ENCODE data around the gene SQSTM1.
A peak's percentile ranks its signal among the peaks of the same experiment; 100 is the strongest.

SQSTM1 gene

DNA sequence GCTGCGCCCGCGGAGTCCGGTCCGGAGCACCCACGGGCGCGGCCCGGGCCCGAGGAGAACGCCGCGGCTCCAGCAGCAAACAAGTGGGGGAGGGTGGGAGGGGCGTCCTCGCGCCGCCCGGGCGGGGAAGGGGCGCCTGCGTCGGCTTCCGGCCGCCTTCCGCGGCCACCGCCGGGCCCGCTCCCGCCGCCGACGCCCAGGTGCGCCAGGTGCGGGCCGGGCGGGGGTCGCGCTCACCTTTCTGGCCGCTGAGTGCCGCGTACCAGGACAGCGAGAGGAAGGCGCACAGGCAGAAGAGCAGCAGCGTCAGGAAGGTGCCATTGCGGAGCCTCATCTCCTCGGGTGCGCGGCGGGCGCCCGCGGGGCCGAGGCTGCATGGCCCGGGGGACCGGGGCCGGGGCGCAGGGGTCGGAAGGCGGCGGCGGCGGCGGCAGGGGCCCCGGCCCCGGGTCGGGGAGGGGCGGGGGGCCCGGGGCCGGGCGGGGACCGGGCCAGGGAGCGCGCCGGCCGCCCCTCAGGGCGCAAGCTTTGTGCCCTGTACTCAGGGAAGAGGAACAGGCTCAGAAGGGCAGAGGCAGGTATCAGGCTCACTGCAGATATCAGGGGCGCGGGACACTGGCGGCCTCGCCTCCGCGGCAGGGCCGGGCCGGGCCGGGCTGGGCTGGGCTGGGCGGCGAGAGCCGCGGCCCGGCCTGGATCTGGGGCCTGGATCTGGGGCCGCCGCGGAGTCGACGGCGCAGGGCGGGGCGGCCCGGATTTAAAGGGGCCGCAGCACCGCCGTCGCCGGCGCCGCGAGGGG, 14.3 kb upstream of the SQSTM1 start, which contains the start of gene MGAT4B:
MGAT4B (minus strand) TSS at position 617 of the 799 bp plus-strand sequence; CDS start at position 334, 283 bp downstream.
- no peak for DNase-seq (ENCODE audit: low read depth)

DNA sequence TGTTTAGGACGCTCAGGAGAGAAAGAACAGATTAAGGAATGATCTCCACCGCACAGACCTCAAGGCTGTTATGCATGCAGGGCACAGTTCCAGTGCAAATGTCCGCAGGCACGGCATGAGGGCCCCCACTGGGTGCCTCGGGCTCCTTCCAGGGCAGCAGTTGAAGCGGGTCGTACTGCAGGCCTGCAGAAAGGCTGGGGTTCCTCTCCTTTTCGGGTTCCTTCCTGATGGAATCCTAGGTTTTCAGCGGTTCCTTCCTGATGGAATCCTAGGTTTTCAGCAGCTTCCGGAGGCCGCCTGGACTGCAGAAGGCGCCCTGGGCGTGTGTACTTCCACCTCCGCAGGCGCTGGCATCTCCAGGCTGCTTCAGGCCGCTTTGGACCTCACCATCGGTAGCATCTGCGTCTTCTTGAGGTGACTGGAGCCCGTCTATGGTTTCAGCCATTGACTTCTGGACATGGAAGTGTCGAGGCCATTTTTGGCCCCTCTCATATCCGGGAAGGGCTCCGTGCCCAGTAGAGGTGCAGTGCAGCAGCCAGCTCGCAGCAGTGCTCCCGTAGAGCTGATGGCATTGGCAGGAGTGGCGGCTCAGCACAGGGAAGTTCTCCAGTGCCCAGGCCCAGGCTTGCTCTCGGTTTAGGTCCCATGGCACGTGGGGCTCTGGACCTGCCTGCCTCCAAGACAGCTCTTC, 8.4 kb upstream of the SQSTM1 start:
- no peak for DNase-seq (ENCODE audit: low read depth)

DNA sequence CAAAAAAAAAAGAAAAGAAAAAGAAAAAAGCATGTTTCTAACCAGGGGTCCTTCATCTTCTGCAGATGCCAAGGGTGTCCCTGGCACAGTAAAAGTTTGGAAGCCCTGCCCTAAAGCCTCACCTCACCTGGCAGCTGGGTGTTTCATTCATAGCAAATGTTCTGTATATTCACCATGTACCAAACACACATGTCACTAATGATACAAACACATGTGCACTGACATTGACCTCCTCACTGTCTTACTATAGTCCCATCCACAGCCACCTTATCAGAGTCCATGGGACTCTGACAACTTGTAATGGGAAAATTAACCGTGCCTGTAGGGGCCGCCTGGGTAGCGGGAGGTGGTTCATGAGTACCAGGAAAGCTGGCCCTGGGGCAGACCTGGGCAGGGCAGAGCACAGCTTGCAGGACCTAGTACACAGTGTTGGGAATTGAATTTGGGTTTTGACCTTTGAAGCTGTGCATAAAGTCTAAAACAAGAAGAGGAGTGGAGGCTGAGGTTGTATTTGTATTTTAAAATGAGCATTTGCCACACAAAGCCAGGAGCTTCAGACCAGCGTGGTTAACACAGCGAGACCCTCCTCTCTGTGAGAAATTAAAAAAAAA, 7.6 kb upstream of the SQSTM1 start:
- DNase-seq (ENCODE audit: low read depth), result no peak

DNA sequence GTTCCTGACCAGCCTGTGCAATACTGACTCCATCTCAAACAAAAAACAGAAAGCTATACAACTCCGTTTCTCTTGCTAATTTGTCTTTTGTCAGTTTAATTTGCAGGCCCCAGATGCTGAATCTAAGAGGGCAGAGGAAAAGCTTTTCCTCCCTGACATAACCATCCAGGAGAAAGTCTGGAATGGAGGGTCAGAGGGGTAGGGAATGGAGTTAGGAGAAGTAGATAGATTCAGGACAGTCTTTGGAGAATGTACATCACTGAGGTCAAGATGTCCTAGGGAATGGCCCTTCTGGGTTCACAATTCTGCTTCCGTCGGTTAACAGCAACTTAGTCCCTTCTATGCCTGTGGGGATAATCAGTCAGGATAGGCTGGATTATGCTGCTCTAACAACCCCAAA, 6.6 kb upstream of the SQSTM1 start:
- DNase-seq (ENCODE audit: low read depth), result no peak

DNA sequence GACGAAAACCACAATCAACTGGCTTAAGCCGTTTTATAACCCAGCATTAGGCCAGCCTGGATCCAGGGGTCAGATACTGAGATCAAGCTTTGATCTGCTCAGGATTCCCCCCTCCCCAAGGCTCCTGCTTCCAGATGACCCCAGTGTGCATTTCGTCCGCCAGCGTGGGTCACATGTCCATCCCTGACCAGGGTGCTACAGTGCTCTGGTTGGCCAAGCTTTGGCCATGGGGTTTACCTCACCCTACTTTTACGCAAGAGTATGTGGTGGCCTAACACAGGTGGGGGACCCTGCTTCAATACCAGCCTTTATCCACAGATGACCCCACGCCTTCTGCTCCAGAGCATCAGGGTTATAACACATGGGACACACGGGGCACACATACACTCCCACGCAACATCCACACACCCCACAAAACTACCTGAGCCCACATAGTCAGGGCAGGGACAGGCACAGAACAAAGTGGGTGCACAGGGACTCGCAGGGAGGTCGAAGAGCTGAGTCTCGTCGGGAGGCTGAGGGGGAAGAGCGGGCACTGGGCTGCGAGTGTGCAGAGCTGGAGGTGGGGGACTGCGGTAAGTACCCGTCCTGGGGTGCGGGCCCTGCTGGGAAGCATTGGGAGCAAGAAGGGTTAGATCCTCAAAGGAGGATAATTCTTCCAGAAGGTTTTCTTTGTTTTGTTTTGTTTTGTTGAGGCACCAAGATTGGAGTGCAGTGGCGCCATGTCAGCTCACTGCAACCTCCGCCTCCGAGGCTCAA, 5.0 kb upstream of the SQSTM1 start:
- no peak for DNase-seq (ENCODE audit: low read depth)

DNA sequence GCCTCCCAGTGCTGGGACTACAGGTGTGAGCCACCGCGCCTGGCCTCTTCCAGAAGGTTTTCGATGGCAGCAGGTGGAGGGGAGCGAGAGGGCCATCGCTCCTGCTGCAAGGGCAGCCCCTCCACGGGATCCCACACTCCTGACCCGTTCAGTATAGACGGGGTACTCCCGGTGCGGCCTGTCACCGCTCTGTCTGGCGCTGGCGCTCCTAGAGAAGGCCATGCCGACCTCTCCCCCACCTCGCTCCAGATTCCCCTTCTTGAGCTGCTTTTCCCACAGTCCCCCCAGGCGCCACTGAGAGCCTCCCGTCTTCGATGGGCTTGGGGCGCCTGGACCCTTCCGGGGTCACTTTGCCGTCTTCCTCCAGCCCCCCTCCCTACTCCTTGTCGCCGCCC, 4.3 kb upstream of the SQSTM1 start:
- no peak for DNase-seq (ENCODE audit: low read depth)

DNA sequence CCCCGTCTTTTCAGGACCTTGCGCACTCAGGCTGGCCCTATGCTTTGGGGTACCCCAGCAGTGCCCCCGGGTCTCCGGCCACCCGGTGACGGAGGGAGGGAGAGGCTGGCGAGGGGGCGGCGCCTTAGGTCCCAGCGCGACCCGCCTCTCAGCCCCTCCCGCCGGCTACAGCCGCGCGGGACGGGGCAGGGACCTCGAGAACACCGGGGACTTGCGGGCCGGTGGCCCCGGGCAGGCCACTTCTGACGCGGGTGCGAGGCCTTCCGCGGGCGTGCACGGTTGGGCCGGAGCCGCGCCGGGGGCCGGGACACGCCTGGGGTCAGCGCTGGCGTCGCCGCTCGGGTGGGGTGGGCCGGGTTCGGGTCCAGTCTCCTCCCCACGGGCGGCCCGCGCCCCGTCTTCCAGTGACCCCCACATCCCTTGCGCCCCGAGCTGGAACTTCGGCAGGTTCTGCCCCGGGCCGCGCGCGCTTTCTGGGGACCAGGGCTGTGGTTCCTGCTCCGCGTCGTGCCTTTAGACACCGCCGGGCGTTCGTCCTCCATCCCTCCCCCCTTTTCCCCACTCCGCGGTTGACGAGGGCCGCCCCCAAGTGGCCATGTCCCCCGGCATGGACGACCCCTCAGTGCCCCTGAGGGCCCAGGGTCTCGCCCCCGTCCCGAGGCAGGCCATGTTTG, 3.8 kb upstream of the SQSTM1 start:
- no peak for DNase-seq (ENCODE audit: low read depth)

DNA sequence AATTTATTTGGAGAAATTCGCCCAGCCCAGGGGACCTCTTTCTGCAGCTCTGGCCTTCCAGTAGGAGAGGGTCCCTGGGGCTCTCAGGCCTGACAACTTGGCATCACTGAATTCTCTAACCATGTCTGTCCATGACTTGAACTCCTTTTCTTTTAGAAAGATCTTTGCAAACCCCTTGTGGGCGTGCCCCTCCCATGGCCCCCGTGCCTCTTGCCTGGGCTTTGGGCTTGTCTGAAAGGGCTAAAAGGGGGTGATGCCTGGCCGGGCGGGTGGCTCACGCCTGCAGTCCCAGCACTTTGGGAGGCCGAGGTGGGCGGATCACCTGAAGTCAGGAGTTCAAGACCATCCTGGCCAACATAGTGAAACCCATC, 3.2 kb upstream of the SQSTM1 start:
- no peak for DNase-seq (ENCODE audit: low read depth)

DNA sequence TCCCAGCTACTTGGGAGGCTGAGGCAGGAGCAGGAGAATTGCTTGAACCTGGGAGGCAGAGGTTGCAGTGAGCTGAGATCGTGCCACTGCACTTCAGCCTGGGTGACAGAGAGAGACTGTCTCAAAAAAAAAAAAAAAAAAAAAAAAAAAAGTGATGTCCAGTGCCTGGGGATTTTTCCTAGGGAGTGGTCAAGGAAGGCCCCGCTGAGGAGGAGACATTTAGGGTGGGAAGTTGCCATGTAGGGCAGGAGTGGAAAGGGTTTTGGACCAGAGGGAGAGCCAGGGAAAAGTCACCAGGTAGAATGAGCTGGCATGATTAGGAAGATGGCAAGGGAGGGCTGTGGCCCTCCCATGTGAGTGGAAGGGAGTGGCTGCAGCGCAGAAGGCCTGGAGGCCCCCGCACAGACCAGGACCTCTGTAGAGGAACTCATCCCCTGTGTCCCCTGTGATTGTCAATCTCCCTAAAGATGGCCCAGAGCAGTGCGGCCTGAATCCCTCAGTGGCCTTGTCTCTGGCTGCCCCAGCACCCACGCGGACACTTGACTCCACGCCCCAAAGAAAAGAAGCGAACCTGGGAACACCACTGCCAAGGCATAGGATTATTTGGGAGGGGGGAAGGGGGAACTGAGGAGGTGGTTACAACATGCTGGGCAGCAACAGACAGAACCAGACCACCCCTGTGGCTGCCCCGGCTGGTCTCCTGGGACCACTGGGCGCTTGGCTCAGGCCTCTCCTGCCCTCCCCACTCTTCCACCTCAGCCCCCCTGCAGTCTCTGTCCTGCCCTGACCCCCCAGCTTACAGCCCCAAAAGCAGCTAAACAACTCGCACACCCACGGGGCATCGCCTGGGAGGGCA, 2.6 kb upstream of the SQSTM1 start:
- no peak for DNase-seq (ENCODE audit: low read depth)

DNA sequence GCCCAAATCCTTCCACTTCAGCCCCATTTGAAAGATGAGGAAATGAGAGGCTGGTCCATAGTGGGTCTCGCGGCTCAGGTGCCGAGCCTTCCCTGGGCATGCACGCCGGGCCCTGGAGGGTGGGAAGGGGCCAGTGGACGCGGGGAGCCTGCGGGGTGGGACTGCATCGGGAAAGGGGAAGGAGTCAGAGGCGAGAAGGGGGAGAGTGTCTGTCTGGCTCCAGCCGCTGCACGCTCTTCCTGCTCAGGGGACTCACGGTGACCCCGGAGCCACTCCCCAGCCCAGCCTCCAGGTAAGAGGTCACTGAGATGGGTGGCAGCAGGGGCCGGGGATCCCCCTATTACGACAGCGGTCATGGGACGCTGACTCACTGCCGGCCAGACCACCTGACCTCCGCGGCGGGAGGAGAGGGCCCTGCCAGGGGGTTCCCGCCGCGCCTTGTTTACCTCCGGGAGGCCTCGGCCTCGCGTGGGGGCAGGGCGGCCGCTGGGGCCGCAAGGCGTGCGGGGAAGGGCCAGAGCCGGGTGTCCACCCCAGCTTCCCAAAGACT, 1.9 kb upstream of the SQSTM1 start:
- peak; percentile 55 for DNase-seq (ENCODE audit: low read depth)

DNA sequence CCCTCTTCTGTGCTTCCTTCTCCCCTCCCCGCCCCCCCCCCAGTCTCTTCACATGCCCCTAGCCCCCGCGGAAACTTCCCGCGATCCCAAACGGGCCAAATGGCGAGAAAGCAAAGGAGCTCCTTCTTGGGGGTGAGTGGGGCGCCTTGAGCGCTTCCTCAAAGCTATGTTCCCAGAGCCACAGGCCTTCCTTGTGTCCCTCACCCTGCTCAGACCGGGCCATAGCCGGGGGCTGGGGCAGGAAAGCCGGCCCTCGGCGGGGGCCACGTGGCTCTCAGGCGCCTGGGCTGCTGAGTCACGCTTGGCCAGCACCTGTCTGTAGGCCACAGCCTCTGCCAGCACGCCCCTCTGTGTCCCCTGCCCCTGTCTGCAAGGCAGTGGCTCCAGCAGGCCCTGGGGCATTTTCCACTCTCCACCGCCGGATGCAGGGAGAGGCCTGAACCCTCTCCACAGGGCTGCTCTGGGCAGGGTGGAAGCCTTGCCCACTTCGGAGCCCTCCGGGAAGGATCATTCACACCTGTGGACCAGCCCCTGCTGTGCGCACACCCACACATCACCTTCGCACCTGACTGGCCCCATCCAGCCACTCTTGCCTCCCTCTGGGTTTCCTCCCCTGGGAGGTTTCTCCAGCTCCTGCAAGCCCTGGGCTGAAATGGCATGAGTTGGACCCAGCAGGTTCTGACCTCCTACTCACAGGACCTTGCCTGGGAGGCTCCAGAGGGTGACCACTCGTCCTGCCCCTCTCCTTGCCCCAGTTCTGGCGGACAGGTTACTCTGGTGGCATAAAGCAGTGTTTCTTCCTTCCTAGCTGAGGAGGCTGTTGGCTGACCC, 1.2 kb upstream of the SQSTM1 start:
- DNase-seq (ENCODE audit: low read depth), result no peak

DNA sequence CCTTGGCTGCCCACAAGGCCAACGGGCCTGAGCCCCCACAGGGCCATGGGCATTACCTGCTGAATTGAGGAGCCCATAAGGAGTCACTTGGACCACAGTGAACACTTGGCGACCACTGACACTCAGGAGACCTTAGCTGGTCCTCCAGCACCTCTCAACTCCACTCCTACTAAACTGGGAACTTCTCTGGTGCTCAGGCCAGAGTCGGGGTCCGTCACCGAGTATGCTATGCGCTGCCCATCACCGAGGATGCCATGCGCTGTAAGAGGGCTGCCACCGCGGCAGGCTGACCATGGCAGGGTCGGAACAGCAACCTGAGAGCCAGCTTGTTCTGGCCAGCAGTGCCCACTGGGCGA, 600 bp upstream of the SQSTM1 start:
- DNase-seq (ENCODE audit: low read depth), result no peak

DNA sequence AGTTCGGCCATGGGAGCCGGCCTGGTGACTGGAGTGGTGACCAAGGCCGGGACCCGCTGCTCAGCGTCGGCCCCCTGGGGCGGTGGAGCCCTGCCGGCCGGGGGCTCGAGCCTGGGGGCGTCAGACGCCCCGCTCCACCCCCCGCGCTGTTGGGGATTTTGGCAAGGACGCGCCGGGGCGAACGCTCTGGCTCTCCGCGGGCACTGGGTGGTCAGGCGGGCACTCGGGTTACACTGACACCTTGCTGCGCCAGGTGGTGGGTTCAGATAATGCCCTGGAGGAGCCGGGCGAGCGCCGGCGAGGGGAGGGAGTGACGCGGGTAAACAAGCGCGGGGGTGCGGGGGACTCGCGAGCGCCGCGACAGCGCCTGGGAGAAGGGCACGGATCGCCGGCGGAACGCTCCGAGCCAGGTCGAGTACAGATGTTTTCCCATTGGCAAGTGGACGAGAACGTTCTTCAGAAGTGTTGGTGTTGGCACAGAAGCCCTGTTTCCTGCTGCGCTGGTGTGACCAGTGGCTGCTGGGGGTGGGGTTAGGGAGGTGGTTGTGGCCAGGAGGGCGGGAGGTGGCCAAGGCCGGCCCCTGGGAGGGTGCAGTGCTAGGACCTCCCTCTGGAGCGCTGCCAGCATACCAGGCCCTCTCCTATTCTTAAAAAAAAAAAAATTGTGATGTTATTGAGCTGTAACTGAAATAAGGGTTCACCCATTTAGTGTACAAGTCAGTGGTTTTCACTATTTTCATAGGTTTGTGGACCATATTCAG, 773 bp downstream of the SQSTM1 start:
- DNase-seq (ENCODE audit: low read depth), result peak; percentile 58

DNA sequence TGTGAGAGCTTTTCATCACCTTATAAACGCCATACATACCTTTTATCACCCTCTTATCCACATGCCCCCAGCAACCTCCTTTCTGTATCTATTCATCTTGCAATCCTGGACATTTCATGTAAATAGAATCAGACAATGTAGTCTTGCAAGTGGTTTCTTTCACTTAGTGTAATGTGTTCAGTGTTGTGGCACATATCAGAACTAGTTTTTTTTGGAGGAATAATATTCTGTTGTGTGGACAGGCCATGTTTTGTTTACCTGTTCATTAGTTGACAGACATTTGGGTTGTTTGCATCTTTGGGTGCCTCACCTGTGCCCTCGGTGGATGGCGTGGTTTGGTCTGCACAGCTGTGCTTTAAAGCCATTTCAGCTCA, 1.3 kb downstream of the SQSTM1 start:
- DNase-seq (ENCODE audit: low read depth), result no peak

DNA sequence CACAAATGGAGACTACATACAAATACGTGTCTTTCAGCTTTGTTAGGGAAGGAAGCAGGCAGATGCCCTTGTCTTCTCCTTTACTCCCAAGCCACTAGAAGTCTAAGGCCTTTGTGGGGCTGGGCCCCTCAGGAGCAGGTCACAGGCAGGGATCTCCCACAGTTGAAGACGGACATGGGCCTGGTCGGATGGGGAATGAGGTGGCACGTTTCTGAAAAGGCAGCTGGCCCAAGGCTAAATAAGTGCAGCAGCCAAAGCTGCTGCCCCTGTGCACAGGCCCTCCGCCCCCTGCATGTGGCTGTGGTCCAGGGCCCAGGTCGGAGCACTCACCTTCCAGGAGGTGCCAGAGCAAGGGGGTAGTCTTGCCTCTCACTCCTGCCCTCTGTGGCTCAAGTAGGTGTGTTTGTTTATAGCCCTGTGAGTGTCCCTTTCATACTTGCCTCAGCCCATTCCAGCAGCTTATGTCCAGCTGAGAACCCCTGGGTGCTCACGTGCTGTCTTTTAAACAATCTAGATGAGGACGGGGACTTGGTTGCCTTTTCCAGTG, 1.8 kb downstream of the SQSTM1 start:
- DNase-seq (ENCODE audit: low read depth), result no peak

DNA sequence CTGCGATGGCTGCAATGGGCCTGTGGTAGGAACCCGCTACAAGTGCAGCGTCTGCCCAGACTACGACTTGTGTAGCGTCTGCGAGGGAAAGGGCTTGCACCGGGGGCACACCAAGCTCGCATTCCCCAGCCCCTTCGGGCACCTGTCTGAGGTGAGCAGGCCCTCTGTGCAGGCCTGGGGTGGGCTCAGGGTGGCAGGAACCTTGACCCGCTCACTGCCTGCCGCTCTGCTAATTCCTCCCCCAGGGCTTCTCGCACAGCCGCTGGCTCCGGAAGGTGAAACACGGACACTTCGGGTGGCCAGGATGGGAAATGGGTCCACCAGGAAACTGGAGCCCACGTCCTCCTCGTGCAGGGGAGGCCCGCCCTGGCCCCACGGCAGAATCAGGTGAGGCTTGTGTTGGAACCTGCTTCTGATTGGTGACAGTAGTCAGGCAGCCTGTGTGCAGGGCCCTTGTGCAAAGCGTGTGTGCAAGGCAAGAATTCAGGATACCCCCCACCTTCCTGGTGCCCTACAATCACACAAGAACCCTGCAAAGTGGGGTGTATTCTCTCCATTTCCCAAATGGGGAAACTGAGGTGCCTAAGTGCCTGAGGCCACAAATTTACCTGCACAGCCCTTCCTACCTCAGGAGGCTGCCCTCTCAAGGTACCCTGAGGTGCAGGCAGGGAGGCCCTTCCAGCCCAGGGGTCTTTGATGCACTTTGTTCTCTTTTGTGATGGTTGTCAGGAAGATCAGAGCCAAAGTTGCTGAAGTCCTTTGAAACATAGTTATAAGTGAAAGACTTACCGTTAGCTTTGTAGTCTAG, 3.4 kb downstream of the SQSTM1 start:
- DNase-seq (ENCODE audit: low read depth), result no peak

DNA sequence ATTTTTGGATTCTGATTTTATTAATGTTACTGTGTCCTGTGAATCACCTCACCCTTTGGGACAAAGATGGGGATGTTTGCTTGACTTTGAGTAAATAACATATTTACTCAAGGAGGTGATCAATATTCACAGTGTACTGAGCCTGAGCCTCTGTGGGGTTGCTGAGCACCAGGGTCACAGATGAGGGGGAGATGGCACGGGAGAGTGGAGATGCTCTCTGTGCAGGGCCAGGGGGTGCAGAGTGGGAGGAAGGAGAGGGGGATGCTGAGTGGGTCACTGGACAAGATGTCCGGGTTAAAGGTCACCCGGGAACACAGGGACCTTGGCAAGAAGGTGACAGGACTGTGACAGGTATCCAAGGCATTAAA, 4.0 kb downstream of the SQSTM1 start:
- no peak for DNase-seq (ENCODE audit: low read depth)

DNA sequence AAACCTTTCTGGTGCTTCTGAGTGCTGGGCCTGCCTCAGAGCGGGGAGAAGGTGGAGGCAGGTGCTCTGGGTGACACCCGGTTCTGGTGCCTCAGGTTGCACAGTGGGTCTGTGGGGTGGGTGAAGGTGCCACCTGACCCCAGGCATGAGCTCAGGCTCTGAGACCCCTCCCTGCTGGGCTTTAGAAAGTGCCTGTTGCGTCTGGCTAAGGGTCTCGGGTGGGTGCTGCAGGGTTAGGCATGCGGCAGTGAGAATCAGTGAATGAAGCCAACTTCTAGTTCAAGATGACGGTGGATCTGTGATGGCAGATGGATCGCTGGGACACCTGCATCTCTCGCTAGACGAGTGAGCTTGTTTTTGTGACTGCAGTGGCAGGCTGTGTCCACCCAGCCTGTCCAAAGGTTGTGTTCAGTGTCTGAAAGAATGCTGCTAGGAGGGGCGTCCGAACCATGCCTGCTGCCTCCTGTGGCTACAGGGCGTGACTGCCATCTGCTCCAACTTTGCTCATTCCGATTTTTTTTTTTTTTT, 5.0 kb downstream of the SQSTM1 start:
- no peak for DNase-seq (ENCODE audit: low read depth)

Measured in stimulated activated CD8-positive, alpha-beta memory T cell treated with anti-CD3 and anti-CD28 coated beads, Interleukin-15, amount 100 ng/mL, for 24 hours (primary cell).